ENCODE data around the gene TCP11.

TCP11 gene

DNA sequence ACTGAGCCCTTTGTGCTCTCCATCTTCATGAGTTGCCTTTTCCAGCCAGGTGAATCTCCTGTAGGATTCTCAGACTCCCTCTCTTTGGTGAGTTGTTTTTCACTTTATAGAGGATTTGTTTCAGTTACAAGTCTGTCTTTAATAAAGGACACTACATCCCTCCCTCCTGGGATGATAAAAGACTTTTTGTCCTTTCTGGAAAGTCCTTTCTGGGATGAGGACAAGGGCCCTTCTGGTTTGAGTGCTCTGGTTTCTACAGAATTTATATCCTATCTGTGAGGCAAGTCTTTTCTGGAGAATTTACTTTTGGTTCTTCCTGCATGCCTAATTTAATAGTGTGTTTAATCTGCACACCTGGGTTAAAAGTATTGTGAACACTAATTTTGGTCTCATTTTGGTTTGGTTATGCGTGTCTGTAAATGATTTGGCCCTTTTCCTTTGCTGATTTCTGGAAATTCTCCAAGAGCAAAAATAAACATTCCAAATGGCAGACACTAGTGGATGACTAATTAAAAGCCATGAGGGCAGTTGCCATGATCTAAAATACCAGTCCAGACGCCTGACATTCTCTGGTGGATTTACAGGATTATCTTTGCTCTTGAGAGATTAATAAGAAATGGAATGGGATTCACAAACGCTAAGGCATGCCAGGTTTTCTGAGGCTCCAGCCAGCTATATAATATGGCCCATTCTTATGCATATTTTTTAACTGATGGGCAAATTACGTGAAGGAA lies 44.8 kb downstream of the TCP11 start:
- DNase-seq (ENCODE audit: low read depth, low spot score) = no peak
- H3K27ac ChIP-seq = no peak overlapping the region

DNA sequence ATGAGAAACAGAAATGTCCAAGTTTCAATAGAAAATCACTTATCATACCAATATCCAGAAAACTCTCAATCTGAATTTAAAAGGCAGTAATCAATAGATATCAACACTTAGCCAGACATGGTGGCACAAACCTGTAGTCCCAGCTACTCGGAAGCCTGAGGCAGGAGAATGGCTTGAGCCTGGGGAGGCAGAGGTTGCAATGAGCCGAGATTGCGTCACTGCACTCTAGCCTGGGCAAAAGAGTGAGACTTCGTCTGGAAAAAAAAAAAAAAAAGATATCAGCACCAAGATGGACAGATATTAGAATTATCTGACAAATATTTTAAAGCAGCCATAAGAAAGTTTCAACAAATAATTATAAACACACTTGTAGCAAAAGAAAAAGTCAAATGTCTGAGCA lies 47.0 kb downstream of the TCP11 start:
- no peak overlapping the region for H3K27ac ChIP-seq
- DNase-seq (ENCODE audit: low read depth, low spot score) = no peak

DNA sequence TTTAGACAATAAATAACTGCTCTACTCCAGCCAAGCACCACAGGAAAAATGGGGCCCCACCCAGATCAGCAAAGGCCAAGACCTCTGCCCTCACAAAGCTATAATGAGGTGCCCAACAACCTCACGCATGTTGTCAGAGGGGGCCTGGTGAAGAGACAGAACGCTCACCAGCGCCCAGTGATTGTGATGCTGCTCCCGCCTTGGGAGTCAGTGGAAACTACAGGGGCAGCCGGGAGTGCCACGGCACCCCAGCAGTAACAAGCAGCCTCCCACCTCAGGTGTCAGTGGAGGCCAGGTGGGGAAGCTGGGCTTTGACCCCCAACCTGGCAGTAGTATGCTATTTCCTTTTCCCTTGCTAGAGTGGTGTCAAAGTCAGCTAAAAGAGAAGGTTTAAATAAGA lies 47.4 kb downstream of the TCP11 start:
- DNase-seq (ENCODE audit: low read depth, low spot score) = no peak
- H3K27ac ChIP-seq = no peak overlapping the region

DNA sequence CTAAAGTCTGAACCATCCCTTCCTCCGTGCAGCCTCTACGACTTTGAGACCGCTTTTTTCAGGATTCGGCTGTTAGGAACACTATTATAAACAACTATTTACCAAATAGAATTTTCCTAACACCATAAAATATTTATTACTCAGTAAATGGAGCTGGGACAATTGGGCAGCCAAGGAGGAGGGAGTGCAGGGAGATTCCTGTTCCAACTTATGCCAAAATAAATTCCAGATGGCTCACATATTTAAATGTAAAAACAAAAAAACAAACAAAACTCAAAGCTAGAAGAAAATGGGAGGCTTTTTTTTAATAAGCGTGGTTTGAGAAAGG lies 48.1 kb downstream of the TCP11 start:
- H3K27ac ChIP-seq = no peak overlapping the region
- DNase-seq (ENCODE audit: low read depth, low spot score) = no peak

DNA sequence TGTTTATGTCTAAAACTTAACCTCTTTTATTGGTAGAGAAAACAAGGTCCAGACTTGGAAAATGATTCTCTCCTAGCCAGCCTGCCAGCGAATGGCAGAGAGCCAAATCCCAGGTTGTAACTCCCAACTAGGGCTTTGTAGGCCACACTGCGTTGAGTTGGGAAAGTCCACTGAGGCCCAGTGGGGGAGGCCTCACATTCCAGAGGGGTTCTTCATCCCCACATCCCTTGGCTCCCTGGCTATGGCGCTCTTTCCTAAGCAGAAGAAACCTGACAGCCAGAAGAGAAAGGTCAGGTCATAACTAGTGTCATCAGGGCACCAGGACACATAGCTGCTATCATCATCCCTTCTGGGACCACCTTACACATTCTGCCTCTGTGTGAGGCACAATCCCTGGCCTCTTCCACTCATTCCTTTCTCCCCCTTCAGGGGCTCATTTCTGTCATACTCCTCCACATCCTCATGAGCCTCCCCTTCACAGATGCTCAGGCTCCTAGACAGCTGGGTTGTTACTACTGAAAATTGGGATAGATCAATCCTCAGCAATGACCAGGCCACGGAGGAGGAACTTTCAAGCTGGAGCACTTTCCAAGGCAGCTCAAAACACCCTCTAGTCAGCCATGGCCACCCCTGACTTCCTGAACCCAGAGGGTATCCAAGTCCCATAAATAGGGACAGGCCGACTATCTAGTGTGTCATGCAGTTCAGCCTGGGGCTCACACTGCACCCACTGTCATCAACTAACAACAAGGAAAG lies 48.6 kb downstream of the TCP11 start:
- H3K27ac ChIP-seq = no peak overlapping the region
- no peak for DNase-seq (ENCODE audit: low read depth, low spot score)

DNA sequence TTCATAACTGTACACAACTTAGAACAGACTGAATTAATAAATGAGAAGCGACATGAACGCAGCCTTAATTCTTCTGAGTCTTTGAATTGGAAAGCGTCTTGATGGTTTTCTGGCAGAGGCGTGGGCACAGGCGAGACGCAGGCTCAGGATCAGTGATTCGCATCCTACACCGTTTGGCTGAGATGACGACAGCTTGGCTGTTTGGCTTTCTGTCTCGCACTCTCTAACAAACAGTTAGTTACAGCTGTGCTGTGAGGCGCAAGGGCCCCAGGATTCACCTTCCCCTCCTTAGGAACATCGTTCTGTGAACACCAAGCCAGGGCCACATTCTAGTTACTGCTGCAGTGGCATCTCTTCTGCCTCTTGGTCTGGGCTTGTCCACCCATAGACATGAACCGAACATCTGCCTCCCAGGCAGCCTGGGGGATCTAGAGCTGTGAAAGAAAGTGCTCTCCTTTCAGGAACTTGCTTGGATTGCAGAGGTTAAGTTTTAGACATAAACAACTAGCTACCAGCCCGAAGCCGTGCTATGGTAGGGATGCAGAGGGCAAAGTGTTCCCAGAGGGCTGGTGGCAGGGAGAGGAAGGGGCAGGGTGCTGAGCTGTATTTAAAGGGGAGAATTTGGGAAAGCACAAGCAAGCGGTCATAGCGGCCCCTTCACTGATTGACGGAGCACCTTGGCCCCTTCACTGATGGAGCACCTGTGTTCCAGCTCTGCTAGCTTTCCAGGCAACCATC lies 49.6 kb downstream of the TCP11 start:
- DNase-seq (ENCODE audit: low read depth, low spot score) = no peak
- H3K27ac ChIP-seq = no peak overlapping the region

DNA sequence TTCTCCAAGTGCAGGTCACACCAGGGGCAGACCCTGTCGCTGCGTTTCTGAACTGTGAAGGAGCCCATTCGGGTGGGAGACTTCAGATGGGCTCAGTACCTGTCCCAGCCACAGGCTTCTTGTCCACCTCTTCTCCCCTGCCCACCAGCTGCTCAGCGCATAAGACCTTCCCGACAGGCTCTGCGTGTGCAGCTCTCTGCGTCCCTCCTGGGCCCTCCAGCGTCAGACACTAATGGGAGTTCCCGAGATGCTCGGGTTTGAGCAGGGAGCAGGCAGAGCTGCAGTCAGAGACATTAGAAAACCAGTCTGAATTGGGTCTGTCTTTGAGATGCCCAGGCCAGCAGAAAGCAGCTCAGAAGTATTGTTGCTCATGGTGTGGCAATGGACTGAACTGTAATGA lies 50.4 kb downstream of the TCP11 start:
- H3K27ac ChIP-seq = no peak overlapping the region
- DNase-seq (ENCODE audit: low read depth, low spot score) = no peak

DNA sequence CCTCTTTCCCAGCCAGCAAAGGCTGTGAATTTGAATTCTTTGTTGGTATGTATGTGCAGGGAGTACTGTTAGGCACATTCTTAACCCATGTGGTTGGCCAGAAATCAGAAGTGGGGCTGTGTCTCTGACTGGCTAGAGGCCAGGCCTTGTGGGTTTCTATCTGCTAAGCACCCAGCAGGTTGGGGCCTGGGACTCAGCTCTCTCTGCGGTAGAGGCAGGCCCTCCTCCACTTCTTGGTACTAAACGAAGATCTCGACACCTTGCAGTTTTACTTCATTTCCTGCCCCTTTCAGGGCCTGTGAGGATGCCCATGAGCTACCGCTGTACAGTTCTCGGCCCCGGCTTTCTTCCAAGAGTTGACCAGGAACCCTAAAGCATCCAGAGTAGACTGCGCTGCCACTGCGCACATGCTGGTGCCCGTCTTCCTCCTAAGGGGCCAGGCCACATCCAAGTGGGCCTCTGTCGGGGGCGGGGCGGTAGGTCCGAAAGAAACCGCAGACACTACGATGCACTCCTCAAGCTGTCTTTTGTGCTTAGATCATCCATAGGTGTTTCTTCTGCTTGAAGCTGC lies 51.1 kb downstream of the TCP11 start:
- DNase-seq (ENCODE audit: low read depth, low spot score) = no peak
- no peak overlapping the region for H3K27ac ChIP-seq

DNA sequence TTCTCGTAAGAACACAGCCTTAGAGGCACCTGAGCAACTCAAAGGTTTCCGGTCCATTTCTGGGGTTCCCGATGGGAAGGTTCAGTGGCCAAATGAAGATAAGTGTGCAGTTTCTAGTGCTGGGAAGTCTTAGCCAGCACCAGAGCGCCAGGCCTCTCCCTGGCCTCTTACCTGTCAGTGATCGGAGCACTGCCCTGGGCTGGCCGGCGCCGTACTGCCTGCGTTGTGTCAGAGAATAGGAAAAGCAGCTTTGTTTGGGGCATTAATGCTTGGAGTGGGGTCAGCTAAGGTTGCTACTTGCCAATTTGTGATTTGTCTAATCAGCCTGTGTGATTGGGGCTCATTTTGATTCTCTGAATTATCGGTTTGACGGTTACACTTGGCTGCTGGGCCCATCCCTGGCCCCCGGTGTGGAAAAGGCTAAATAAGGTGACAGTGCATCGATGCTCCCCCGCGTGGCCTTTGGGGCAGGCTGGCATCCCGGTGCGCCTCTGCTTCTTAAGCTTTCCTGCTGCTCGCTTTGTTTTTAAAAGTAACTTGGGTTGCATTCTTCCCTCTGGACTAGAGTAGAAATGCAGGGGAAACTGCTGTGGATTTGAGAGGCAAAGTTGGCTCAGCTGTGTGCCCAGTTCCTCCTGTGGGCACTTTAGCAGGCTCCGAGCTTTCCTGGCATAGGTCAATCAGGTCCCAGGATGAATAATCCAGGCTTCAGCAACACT lies 51.8 kb downstream of the TCP11 start:
- DNase-seq (ENCODE audit: low read depth, low spot score) = no peak
- no peak overlapping the region for H3K27ac ChIP-seq

DNA sequence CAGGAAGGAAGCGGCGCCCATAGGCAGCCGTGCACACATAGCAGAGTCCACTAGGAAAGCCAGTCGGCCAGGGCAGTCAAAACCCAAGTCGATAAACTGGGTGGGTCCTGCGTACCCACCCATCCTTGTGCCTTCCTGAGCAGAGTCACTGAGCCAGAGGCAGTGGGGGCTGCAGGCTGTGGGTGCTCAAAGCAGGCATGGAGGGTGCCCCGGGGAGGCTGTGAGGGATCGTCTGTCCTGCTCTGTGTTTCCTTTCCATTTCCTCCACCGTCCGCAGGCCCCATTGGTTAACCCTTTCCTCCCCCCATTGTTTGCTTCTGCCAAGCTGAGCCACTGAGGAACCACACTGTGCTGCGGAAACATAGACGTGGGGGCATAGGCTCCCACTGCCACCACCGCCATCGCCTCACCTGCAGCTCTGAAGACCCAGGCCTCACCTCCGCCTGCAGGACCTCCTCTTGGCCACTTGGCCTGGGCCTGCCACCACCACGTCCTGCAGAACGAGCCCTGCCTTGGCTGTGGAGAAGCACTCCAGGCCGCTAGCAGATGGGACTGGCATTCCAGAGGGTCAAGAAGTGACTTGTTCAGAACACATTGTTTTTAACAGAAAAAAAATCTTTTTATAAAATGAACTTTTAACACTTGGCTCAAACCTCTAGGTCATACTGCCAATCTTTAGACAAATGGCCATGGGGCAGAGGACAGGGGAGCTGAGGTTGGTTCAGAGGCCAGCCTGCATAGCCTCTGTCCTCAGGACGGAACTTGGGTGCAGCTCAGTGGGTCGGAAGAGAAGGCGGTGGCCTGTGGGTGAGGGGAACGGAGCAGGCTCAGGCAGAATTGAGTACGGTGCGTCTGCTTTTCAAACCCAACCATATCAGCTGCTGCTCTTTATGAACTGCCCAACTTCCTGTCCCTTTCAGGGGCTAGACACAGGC lies 52.6 kb downstream of the TCP11 start:
- DNase-seq (ENCODE audit: low read depth, low spot score) = no peak
- no peak overlapping the region for H3K27ac ChIP-seq

DNA sequence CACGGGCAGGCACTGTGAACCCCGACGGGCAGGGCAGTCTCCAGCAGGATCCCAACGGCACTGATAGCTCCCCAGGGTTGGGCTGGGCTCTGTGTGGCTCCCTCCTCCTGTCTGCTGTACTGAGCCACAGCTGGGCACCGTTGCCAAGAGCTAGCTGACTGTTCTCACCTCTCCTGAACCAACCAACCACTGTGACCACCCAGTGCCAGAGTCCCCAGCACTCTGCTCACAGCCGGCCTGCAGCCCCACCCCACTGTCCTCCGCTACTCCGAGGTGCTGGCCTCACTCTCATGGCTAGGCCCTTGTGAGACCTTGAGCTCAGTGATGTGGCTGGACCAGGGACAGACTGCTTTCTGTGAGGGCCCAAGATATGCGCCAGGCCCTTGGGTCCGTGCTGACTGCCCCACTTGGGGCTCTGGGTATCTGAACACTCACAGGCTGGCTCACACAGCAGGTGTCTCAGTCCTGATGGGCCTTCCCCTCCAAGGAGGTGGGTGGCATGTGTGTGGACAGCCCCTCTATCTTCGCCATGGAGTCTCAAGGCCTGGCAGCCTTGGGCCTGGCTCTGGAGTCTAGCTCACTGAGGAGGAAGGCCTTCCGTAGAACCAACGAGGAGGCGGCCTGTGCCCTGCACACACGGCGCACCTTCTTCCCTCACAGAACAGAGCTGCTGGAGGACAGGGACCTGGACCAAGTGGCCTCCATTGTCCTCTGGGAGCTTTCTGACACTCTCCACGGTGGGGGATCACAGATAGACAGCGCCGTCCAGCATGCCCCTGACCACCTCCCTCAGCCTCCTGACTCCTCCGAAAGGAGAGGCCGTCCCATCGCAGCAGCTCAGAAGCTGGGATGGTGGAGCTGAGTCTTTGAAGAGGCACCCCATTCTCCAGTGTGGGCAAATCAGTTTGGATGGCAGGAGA lies 53.5 kb downstream of the TCP11 start:
- H3K27ac ChIP-seq = no peak overlapping the region
- DNase-seq (ENCODE audit: low read depth, low spot score) = no peak

DNA sequence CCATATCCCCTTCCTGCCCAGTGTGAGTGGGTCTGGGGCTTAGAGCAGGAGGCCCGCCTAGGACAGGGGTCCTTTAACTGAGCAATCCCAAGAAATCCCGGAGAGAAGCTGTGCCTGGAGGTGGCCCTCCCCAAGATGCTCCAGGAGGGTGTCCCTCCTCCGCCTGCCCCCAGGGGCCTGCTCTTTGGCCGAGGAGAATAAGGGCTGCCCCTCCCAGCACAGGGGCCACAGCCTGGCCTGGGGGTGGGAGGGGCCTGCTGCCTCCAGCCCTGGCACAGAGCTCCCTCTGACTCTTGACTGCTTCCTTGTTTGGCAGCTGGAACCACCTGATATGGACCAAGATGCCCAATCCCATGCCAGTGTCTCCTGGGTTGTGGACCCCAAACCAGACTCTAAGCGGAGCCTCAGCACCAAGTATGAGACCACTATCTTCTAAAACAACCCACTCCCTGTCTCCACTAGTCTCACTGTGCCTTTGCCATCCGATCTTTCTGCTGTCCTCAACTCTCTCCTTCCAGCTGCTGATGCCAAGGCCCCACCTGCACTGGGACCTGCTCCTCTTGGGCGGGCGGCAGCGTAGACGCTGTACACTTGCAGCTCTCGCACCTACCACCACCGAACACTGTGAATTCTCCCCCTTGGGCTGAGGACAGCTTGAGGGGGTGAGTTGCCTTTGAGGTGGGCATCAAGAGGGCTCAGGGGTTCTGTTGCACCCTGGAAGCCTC lies 54.3 kb downstream of the TCP11 start:
- DNase-seq (ENCODE audit: low read depth, low spot score) = no peak

DNA sequence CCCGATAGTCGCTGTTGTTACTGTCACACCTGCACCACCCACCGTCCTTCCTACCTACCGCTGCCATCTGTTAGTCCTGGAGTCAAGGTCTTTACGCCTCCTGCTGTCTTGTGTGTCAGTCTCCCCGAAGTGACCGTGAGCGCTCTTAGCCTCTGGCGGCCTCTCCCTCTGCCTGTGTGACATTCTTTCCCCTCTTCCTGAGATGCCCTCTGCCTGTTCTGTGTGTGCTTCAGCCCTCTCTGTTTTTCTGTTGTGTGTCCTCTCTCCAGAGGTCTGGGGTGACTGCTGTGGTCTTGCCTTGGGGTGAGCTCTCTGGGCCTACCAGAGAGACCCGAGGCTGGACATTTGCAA lies 54.9 kb downstream of the TCP11 start:
- no peak for DNase-seq (ENCODE audit: low read depth, low spot score)
- no peak overlapping the region for H3K27ac ChIP-seq

More for the DNA sequence above, 54.3 kb downstream of the TCP11 start:
- no peak overlapping the region for H3K27ac ChIP-seq

DNA sequence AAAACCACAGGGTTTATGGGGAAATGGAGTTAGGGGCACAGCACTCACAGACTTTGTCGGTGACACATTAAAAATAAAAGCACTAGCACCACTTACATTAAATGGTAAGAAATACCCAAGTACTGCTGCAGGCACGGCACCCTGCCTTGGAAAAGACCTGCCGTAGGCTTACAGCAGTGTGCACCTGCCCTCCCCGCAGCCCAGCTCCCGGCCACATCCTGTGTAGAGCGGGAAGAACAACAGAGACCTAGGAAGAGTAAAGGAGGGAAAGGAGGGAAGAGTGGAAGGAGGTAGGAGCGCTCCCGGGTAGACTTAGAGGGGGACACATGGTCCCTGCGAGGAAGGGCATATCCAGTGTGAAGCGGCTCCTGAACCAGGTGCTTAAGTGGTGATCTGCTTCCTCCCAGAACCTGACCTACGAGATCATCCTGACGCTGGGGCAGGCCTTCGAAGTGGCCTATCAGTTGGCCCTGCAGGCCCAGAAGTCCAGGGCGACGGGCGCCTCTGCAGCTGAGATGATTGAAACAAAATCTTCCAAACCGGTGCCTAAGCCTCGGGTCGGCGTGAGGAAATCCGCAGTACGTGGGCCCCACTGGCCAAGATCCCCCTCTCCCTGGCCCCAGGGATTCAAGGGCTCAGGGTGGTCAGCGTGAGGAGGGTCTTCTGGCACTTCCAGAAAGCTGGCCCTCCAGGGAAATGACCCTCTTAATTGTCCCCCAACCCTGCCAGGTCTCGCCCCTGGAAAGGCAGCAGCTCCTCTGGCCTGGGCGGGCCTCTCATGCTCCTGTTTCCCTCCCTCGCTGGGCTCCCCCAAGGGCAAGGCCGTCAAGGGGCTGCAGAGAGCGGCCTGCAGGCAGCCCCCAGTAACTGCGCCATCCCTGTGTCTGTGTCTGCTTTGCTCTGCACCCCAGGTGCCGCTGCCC lies 55.5 kb downstream of the TCP11 start:
- no peak overlapping the region for H3K27ac ChIP-seq
- DNase-seq (ENCODE audit: low read depth, low spot score) = no peak

DNA sequence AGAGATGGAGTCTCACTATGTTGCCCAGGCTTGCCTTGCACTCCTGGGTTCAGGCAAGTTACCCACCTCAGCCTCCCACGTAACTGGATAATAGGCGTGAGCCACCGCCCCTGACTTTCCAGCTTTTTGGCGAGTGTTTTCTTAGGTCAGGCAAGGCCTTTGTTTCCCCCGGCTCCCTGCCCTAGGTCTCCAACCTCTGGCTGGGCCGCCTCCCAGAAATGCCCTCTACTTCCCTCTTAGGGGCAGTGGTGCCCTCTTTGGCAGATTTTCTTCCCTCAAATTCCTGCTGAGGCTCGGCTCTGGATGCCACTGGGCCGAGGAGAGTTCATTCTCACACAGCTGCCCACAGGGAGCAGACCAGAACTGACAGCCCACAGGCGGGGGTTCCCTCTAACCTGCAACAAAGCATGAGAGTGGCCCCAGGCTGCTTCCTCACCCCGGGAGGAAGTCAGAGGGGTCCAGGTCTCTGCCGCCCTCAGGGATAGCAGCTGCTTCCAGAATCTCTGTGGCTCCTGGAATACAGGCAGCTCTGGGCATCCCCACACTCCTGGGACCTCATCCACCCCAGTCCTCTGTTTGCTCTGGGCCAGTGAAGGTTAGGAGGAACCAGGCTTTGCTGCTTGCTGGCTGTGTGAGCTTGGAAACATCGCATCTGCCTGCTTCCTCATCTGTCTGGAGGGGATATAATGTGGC lies 56.5 kb downstream of the TCP11 start:
- no peak for DNase-seq (ENCODE audit: low read depth, low spot score)
- no peak overlapping the region for H3K27ac ChIP-seq

DNA sequence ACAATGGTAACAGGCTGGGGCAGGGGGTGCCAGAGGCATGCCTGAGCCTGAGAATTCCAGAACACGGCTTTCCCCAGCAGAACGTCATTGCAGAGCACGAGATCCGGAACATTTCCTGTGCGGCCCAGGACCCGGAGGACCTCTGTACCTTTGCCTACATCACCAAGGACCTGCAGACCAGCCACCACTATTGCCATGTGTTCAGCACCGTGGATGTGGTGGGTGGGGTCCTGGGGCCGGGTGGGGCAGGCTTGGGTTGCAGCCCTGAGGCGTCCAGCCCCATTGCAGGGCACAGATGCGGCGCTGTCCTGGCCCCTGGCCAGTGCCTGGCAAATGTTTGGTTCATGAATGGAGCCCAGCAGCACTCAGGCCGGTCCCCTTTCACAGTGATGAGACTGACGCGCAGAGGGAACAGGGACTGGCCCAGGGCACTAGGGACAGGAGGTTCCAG lies 57.1 kb downstream of the TCP11 start:
- no peak for DNase-seq (ENCODE audit: low read depth, low spot score)
- H3K27ac ChIP-seq = no peak overlapping the region

Data from epithelial cell of prostate (primary cell).